GM11168 (cell line): Measurements from ENCODE around the gene SLF2.

Experiments used
- in situ Hi-C: fragments of 300-500 bp; cut with MboI; formaldehyde crosslinking; loops from one replicate; pipeline ENCODE4 v1.12.0; 2022; ENCODE audit warnings: low sequenced_read_pairs; ENCODE audit not compliant: unreplicated experiment

SLF2 gene

GRCh38 chr10:100993986-100994708 lies 81.4 kb downstream of the SLF2 start:
- in situ Hi-C loops = no loop called here

DNA sequence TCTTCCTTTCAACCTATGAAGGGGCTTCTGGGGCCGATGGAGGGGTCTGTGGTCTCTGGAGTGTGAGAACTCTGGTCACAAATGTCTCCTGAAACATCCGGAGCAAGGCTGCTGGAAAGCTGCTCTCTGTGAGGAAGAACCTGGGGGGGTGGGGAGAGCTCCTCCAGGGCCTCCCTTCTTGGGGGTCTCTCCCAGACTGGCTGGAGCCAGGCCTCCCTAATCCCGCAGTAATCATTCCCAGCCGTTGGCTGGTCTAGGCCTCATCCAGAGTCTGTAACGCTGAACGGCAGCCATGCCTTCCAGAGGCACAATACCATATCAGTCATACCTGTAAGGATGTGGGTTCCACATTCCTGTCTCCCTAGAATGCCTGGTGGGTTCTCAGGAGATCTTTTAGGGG lies 82.4 kb downstream of the SLF2 start:
- in situ Hi-C loops = no loop called here

DNA sequence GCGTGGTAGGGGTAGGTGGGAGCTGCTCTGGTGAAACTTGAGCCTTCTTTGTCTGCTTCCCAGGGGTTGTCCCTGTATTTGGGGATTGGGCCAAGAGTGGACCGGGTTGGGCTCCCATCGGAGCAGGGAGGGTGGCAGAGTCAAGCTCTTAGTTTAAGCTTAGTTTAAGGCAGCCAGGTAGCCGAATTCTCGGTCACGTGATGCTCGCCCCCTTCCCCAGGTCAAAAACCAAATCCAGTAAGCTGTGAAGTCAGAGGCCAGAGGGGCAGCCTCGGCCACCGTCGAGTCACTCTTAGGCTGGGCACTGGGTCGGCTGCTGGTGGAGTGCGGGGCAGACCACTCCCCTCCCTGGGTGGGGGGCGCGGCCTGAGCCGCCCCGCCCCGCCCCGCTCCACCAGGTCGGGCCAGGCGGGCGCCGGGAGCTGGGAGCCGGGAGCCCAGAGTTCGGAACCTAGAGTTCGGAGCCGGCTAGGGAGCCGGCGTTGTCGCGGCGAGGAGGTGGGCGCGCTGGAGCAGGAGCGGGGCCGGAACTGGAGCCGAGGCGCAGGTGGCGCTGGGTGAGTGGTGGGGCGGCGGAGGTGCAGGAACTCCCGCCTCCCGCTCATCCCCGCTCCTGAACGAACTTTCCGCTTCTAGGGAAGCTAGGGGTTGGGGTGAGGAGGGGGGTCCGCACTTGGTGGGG lies 84.1 kb downstream of the SLF2 start:
- in situ Hi-C loops = no loop called here

- in situ Hi-C loops = no loop called here
Measured at GRCh38 chr10:100997360-100998182, 84.8 kb downstream of the SLF2 start.

DNA sequence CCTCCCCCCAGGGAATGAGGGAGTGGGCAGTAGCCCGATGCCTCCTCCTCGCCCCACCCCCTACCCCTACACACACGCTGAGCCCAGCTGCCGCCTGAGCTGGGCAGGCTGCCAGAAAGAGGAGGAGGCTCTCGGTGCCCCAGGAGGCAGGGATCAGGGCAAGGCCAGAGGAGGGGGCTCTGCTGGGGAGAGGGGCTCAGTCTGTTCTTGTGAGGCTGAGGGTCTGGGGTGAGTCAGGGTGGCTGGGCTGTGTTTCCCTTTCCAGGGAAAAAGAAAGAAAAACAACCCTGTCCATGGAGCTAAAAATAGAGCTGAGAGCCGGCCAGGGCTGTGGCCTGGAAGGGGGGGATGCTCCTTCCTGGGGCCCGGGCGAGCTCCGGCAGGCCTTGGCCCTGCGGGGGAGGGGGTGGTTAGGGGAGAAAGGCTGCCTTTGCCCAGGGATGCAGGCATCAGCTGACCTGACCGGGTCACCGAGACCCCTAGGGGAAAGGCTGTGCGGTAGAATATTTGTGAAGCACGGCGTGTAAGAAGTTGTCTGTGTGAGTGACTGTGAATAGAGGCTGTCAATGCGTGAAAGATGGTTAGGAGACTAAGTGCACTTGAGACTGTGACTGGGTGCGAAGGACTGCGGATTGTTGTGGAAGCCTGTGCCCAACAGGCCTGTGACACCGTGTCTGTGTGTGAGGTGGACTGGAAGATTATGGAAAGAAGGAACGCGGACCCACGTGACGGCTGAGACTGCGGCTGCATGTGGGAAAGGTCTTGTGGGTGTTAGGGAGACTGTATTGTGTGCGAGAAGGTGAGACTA lies 85.6 kb downstream of the SLF2 start:
- in situ Hi-C loops = no loop called here

GRCh38 chr10:100998991-100999741 lies 86.4 kb downstream of the SLF2 start:
- in situ Hi-C loops = no loop called here

- in situ Hi-C loops = no loop called here
Measured at GRCh38 chr10:100999742-101000126, 87.0 kb downstream of the SLF2 start, which contains the start of gene LZTS2. LZTS2 (plus strand) TSS chr10:100999808; CDS start chr10:101002539, 2,731 bp downstream.

DNA sequence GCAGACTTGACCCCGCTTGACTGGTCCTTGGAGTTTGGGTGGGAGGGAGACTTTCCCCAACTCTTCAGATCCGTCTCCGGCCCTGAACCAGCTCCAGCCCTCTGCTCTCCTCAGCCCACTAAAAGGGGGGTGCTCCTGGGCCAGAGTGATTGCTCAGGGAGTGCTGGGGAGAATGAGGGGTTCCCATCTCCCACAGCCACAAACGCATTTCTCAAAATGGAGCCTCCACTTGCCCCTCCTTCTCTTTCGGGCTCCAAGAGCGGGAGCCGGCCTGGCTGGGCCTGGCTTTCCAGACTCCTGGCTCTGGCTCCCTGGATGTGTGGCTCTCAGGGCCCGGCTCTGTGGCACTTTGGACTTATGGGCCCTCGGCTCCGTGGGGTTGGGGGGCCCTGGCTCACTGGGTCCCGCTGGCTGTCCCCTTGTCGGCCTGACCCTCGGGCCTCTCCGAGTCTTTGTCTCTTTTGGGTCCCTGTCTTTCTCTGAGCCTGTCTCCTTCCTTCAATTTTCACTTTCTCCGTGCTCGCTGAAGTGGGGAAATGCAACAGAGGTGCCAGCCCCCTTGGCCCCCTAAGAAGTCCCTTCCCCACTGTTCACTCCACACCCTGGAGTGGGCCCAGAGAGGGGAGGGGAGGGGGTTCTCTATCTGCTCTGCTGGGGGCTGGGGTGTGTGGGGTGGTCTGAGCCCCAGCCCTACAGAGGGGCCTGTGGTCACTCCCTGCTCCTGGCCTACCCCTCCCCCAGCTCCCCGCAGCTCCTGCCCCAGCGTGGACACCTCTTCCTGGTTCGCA lies 87.6 kb downstream of the SLF2 start:
- in situ Hi-C loops = no loop called here

- in situ Hi-C loops = no loop called here
Measured at GRCh38 chr10:101000915-101001658, 88.3 kb downstream of the SLF2 start.

GRCh38 chr10:101001659-101002035 lies 88.9 kb downstream of the SLF2 start:
- in situ Hi-C loops = no loop called here

- in situ Hi-C loops = no loop called here
Measured at GRCh38 chr10:101002456-101002855, 89.7 kb downstream of the SLF2 start.

DNA sequence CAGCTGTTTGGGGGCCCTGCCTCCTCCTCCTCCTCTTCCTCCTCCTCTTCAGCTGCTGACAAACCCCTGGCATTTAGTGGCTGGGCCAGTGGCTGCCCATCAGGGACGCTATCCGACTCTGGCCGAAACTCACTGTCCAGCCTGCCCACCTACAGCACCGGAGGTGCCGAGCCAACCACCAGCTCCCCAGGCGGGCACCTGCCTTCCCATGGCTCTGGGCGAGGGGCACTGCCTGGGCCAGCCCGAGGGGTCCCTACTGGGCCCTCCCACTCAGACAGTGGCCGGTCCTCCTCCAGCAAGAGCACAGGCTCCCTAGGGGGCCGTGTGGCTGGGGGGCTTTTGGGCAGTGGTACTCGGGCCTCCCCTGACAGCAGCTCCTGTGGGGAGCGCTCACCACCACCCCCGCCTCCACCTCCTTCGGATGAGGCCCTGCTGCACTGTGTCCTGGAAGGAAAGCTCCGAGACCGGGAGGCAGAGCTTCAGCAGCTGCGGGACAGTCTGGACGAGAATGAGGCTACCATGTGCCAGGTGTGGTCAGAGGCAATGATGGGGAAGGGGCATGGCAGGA lies 91.0 kb downstream of the SLF2 start:
- in situ Hi-C loops = no loop called here

DNA sequence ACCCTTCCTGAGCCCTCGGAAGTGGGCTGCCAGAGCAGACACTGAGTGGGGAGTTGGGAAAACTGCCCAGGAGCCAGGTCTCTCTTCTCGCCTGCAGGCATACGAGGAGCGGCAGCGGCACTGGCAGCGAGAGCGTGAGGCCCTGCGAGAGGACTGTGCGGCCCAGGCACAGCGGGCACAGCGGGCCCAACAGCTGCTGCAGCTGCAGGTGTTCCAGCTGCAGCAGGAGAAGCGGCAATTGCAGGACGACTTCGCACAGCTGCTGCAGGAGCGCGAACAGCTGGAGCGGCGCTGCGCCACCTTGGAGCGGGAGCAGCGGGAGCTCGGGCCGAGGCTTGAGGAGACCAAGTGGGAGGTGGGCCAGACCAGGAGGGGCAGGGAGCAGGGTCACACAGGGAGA lies 92.6 kb downstream of the SLF2 start:
- in situ Hi-C loops = no loop called here

GRCh38 chr10:101005869-101006567 lies 93.3 kb downstream of the SLF2 start:
- in situ Hi-C loops = no loop called here

- in situ Hi-C loops = no loop called here
Measured at GRCh38 chr10:101006593-101007098, 93.9 kb downstream of the SLF2 start.

DNA sequence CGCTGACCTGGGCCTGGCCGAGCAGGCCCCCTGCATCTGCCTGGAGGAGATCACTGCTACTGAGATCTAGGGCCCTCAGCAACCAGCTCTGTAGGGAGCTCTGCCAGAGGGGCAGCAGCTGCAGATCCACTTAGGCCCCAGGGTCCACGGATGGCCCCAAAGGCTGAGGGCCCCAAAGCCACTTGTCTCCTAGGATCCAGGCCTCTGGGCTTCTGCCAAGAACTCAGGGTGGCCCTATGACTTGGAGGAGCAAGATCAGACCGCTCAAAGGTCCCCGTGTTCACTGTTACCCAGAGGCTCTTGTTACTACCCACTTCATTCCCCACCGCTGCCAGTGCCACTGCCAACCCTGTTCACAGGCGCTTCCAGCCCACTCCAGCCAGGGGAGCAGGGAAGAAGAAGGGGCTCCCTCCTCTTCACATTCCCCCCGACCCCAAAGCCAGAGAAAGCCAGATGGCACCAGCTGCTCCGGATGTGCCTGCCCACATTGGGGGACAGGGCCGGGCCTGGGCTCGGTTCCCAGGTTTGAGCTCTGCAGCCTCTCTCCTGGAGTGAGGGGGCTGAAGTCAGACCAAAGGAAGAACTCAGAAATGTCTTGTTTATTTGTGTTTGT lies 94.4 kb downstream of the SLF2 start:
- in situ Hi-C loops = no loop called here
